Mesothelial cell of epicardium (in vitro differentiated cells): ENCODE data around the gene NEIL1. TPM values are rescaled to one million over a fixed set of nuclear protein-coding genes. Genes with fewer than 3 reads are reported as not detected.

Source experiments
- DNase-seq, 2 experiments: peaks; one replicate each; pipeline ENCODE4 v3.0.0; 2021; ENCODE audit warnings: low spot score in 2 of 2; ENCODE audit not compliant: unreplicated experiment in 2 of 2
- H3K27ac Mint-ChIP-seq: 2 replicates; pipeline ENCODE4 v1.8.0; 2021; ENCODE audit warnings: mixed read lengths
- H3K27me3 Mint-ChIP-seq: 2 replicates; pipeline ENCODE4 v1.8.0; 2021; ENCODE audit warnings: low read depth, mixed read lengths
- H3K36me3 Mint-ChIP-seq: 2 replicates; pipeline ENCODE4 v1.8.0; 2021; ENCODE audit warnings: mixed read lengths
- H3K4me1 Mint-ChIP-seq: 2 replicates; pipeline ENCODE4 v1.8.0; 2021; ENCODE audit warnings: mixed read lengths
- H3K4me3 Mint-ChIP-seq: 2 replicates; pipeline ENCODE4 v1.8.0; 2021; ENCODE audit warnings: mild to moderate bottlenecking, moderate library complexity, mixed read lengths
- H3K9me3 Mint-ChIP-seq: 2 replicates; pipeline ENCODE4 v1.8.0; 2021; ENCODE audit warnings: mixed read lengths
- total RNA-seq: library from RNA; stranded (reverse); gene quantifications from 3 replicates; pipeline ENCODE4 v1.2.1, GENCODE V29; 2021
- TF ChIP-seq, protein P1 (sequence below): fragments of 200-600 bp; sonication (generic); IDR thresholded peaks from one replicate; pipeline ENCODE4 v1.5.0; 2021; ENCODE audit warnings: antibody characterized with exemption; ENCODE audit not compliant: unreplicated experiment

The NEIL1 gene
- total RNA-seq, 1 donor from 2014 or later = 67.9 TPM

GRCh38 chr15:75363786-75364185, 16.9 kb downstream of the NEIL1 start:
- H3K9me3 Mint-ChIP-seq = no peaks in the 10 kb centered on the region
- peaks cover 1% of the 10 kb centered on the region for H3K36me3 Mint-ChIP-seq
- H3K27me3 Mint-ChIP-seq = no peaks in the 10 kb centered on the region
- H3K4me3 Mint-ChIP-seq = no peak overlapping the region
- H3K27ac Mint-ChIP-seq = no peak overlapping the region
- TF ChIP-seq, protein P1, sequence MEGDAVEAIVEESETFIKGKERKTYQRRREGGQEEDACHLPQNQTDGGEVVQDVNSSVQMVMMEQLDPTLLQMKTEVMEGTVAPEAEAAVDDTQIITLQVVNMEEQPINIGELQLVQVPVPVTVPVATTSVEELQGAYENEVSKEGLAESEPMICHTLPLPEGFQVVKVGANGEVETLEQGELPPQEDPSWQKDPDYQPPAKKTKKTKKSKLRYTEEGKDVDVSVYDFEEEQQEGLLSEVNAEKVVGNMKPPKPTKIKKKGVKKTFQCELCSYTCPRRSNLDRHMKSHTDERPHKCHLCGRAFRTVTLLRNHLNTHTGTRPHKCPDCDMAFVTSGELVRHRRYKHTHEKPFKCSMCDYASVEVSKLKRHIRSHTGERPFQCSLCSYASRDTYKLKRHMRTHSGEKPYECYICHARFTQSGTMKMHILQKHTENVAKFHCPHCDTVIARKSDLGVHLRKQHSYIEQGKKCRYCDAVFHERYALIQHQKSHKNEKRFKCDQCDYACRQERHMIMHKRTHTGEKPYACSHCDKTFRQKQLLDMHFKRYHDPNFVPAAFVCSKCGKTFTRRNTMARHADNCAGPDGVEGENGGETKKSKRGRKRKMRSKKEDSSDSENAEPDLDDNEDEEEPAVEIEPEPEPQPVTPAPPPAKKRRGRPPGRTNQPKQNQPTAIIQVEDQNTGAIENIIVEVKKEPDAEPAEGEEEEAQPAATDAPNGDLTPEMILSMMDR = no peak
- H3K4me1 Mint-ChIP-seq = peaks cover 3% of the 10 kb centered on the region
- no peak for DNase-seq

DNA sequence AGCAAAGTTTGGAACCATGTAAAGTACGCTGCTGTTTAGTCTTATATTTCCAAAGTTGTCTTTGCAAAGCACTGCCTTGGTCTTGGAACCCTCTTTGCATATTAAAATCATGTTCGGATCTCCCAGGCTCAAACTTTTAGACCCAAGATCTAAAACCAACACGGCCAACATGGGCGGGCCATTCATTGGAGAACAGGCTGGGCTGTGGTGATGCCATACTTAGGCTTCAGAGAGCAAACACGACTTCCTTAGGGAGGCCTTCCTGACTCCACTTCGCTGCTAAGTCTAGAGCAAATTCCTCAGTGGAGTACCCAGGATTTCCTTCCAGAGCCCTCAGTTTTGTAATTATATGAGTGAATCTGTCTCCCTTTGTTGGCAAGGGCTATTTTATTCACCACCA, 18.0 kb downstream of the NEIL1 start:
- Mint-ChIP-seq H3K36me3 (peaks cover 1% of the 10 kb centered on the region), H3K27ac (no peak overlapping the region), H3K27me3 (no peaks in the 10 kb centered on the region), H3K9me3 (no peaks in the 10 kb centered on the region), H3K4me1 (peaks cover 14% of the 10 kb centered on the region), H3K4me3 (no peak overlapping the region)
- TF ChIP-seq, protein P1 = no peak
- no peak for DNase-seq

DNA sequence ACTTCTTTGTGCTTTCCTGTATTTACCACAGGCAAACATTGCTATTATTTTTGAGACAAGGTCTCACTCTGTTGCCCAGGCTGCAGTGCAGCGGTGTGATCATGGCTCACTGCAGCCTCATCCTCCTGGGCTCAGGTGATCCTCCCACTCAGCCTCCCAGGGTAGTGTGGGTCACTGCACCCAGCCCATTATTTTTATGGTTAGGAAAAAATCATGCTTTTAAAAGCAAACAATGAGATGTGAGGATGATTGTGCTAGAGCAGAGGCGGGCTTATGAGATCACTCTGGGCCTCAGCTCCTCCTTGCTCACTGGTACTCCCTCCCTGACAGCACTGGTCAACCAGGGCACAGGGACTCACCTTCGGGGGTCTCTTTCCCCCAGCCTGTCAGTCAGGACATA, 19.3 kb downstream of the NEIL1 start:
- Mint-ChIP-seq H3K4me3 (no peak overlapping the region), H3K4me1 (peaks cover 14% of the 10 kb centered on the region), H3K27ac (no peak overlapping the region), H3K27me3 (no peaks in the 10 kb centered on the region), H3K9me3 (no peaks in the 10 kb centered on the region), H3K36me3 (peaks cover 3% of the 10 kb centered on the region)
- TF ChIP-seq, protein P1 = no peak
- no peak for DNase-seq

GRCh38 chr15:75367006-75367405, 20.2 kb downstream of the NEIL1 start:
- no peaks in the 10 kb centered on the region for H3K27me3 Mint-ChIP-seq
- H3K4me1 Mint-ChIP-seq = peaks cover 14% of the 10 kb centered on the region
- TF ChIP-seq, protein P1 = no peak
- H3K36me3 Mint-ChIP-seq = peaks cover 10% of the 10 kb centered on the region
- no peak overlapping the region for H3K27ac Mint-ChIP-seq
- H3K4me3 Mint-ChIP-seq = peak overlapping the region; percentile 89
- DNase-seq = no peak
- no peaks in the 10 kb centered on the region for H3K9me3 Mint-ChIP-seq

DNA sequence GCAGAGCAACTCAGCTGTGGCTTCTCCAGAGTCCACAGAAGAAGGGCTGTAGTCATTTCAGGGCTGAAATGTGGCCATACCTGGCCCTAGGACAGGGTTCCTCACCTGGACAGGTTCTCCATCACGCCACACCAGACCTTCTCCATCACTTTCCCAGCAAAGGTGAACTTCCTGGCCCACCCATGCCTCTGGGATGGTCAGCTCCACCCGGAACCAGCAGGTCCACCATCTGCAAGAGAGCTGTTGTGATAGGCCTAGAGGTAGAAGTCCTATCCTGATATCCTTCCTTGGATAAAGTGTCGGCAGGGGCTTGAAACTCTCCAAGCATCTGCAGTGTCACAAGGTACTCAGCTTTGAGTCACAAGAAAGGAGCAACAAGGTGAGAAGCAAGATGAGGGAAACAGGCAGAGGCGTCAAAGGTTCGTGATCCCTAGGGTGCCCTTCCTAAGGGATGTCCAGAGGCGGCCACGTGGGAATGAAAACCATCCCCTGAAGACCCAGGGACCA, 20.6 kb downstream of the NEIL1 start:
- Mint-ChIP-seq H3K9me3 (no peaks in the 10 kb centered on the region), H3K27me3 (no peaks in the 10 kb centered on the region), H3K36me3 (peaks cover 10% of the 10 kb centered on the region), H3K4me3 (peak overlapping the region; percentile 89), H3K4me1 (peaks cover 14% of the 10 kb centered on the region), H3K27ac (peak overlapping the region; percentile 72)
- TF ChIP-seq, protein P1 = no peak
- DNase-seq = no peak
